ENCODE data around the gene VARS2.

Gene VARS2

GRCh38 chr6:30960907-30961673 is 47.1 kb downstream of the VARS2 start:
- TF ChIP-seq EZH2phosphoT487 (IDR thresholded peaks at IDR 0.05; ENCODE audit: low read depth) = no peak
- no peak for TF ChIP-seq CTCF (IDR thresholded peaks at IDR 0.05; ENCODE audit: low read depth, low read length)
- peaks cover 13% of the 10 kb centered on the region for H3K27me3 ChIP-seq (ENCODE audit: low read depth, low read length)

GRCh38 chr6:30962716-30963115 is 48.7 kb downstream of the VARS2 start:
- Histone ChIP-seq H3K27ac (ENCODE audit: low read length) (no peak overlapping the region), H3K9me3 (ENCODE audit: insufficient read depth, low read length) (no peaks in the 10 kb centered on the region), H3K4me2 (ENCODE audit: low read length) (no peak overlapping the region), H3K4me3 (ENCODE audit: low read length) (no peak overlapping the region), H3K27me3 (ENCODE audit: low read depth, low read length) (peaks cover 11% of the 10 kb centered on the region), H3K9ac (ENCODE audit: low read length) (no peak overlapping the region), H4K20me1 (ENCODE audit: insufficient read depth, low read length) (no peaks in the 10 kb centered on the region), H3K4me1 (ENCODE audit: low read length) (no peaks in the 10 kb centered on the region), H2AFZ (ENCODE audit: low read depth, low read length) (no peak overlapping the region), H3K36me3 (replicated peaks; ENCODE audit: low read depth, low read length) (no peaks in the 10 kb centered on the region), H3K79me2 (ENCODE audit: low read length) (no peaks in the 10 kb centered on the region)
- TF ChIP-seq CTCF (IDR thresholded peaks at IDR 0.05; ENCODE audit: low read depth, low read length) = no peak
- TF ChIP-seq EZH2phosphoT487 (IDR thresholded peaks at IDR 0.05; ENCODE audit: low read depth) = no peak

More at GRCh38 chr6:30960907-30961673, 47.1 kb downstream of the VARS2 start:
- H3K79me2 ChIP-seq (ENCODE audit: low read length) = no peaks in the 10 kb centered on the region
- H3K27ac ChIP-seq (ENCODE audit: low read length) = no peak overlapping the region
- H2AFZ ChIP-seq (ENCODE audit: low read depth, low read length) = no peak overlapping the region
- H4K20me1 ChIP-seq (ENCODE audit: insufficient read depth, low read length) = no peaks in the 10 kb centered on the region
- H3K9me3 ChIP-seq (ENCODE audit: insufficient read depth, low read length) = no peaks in the 10 kb centered on the region
- no peak overlapping the region for H3K9ac ChIP-seq (ENCODE audit: low read length)
- peaks cover 2% of the 10 kb centered on the region for H3K4me1 ChIP-seq (ENCODE audit: low read length)
- no peak overlapping the region for H3K4me2 ChIP-seq (ENCODE audit: low read length)
- no peaks in the 10 kb centered on the region for H3K36me3 ChIP-seq (replicated peaks; ENCODE audit: low read depth, low read length)
- H3K4me3 ChIP-seq (ENCODE audit: low read length) = no peak overlapping the region

DNA sequence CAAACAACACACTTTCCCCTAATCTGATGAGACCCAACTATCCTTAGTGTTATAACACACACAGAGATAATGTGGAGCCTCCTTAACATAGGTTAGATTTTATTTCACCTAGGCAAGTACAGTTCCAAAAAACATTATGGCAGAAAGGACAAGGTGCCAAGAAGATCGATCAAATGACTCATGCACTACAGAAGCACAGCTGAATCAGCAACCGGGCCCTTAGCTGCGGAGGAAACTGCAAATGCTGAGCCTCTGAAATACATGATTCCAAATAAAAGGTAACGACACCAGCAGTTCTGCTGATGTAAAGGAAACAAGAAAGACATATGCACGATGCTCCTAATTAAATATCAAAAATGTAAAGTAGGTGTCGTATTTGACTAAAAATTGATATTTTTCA is 49.6 kb downstream of the VARS2 start:
- no peaks in the 10 kb centered on the region for H3K36me3 ChIP-seq (replicated peaks; ENCODE audit: low read depth, low read length)
- H2AFZ ChIP-seq (ENCODE audit: low read depth, low read length) = no peak overlapping the region
- H3K9me3 ChIP-seq (ENCODE audit: insufficient read depth, low read length) = no peaks in the 10 kb centered on the region
- H3K4me1 ChIP-seq (ENCODE audit: low read length) = no peaks in the 10 kb centered on the region; the same call in 1 of the 2 replicates
- TF ChIP-seq EZH2phosphoT487 (IDR thresholded peaks at IDR 0.05; ENCODE audit: low read depth) (no peak), CTCF (IDR thresholded peaks at IDR 0.05; ENCODE audit: low read depth, low read length) (no peak)
- no peaks in the 10 kb centered on the region for H4K20me1 ChIP-seq (ENCODE audit: insufficient read depth, low read length)
- peaks cover 8% of the 10 kb centered on the region for H3K27me3 ChIP-seq (ENCODE audit: low read depth, low read length)
- H3K4me2 ChIP-seq (ENCODE audit: low read length) = no peak overlapping the region
- no peaks in the 10 kb centered on the region for H3K79me2 ChIP-seq (ENCODE audit: low read length)
- no peak overlapping the region for H3K4me3 ChIP-seq (ENCODE audit: low read length)
- H3K27ac ChIP-seq (ENCODE audit: low read length) = no peak overlapping the region
- no peak overlapping the region for H3K9ac ChIP-seq (ENCODE audit: low read length)

- peaks cover 8% of the 10 kb centered on the region for H3K27me3 ChIP-seq (ENCODE audit: low read depth, low read length)
- no peaks in the 10 kb centered on the region for H3K9me3 ChIP-seq (ENCODE audit: insufficient read depth, low read length)
- peaks cover 3% of the 10 kb centered on the region for H3K4me1 ChIP-seq (ENCODE audit: low read length)
- H3K79me2 ChIP-seq (ENCODE audit: low read length) = no peaks in the 10 kb centered on the region
- no peak overlapping the region for H2AFZ ChIP-seq (ENCODE audit: low read depth, low read length)
- H3K4me3 ChIP-seq (ENCODE audit: low read length) = no peak overlapping the region
- no peak overlapping the region for H3K27ac ChIP-seq (ENCODE audit: low read length)
- TF ChIP-seq EZH2phosphoT487 (IDR thresholded peaks at IDR 0.05; ENCODE audit: low read depth) = no peak
- TF ChIP-seq CTCF (IDR thresholded peaks at IDR 0.05; ENCODE audit: low read depth, low read length) = no peak
- H3K9ac ChIP-seq (ENCODE audit: low read length) = no peak overlapping the region
- no peaks in the 10 kb centered on the region for H4K20me1 ChIP-seq (ENCODE audit: insufficient read depth, low read length)
- H3K4me2 ChIP-seq (ENCODE audit: low read length) = no peak overlapping the region
- H3K36me3 ChIP-seq (replicated peaks; ENCODE audit: low read depth, low read length) = no peaks in the 10 kb centered on the region
These were observed 50.0 kb downstream of the VARS2 start for GRCh38 chr6:30964075-30964474.
